HG02970 (cell line): ENCODE results near the gene USP8.

Experiments used
- ATAC-seq: cut with Tn5 transposase; IDR thresholded peaks from one replicate; pipeline ENCODE4 v1.9.1; 2021; ENCODE audit warnings: mild to moderate bottlenecking, moderate library complexity, moderate number of reproducible peaks; ENCODE audit not compliant: unreplicated experiment, low FRiP score

The USP8 gene

GRCh38 chr15:50531163-50531562 lies 107.0 kb downstream of the USP8 start:
- no peak for ATAC-seq

- no peak for ATAC-seq
These were observed 107.6 kb downstream of the USP8 start for GRCh38 chr15:50531766-50532165.

- no peak for ATAC-seq
These were observed 118.6 kb downstream of the USP8 start for GRCh38 chr15:50542887-50543210.

GRCh38 chr15:50543556-50543955 lies 119.4 kb downstream of the USP8 start:
- ATAC-seq, result no peak

GRCh38 chr15:50544368-50544767 lies 120.2 kb downstream of the USP8 start:
- ATAC-seq, result no peak

- ATAC-seq, result no peak
These were observed 122.4 kb downstream of the USP8 start, which contains the start of gene USP50 for GRCh38 chr15:50546566-50546965. Gene USP50, minus strand, starts transcription at chr15:50546666. Its CDS starts 141 bp downstream, at chr15:50546525.

- ATAC-seq, result no peak
These were observed 125.1 kb downstream of the USP8 start for GRCh38 chr15:50549326-50549725.

GRCh38 chr15:50552238-50552637 lies 128.0 kb downstream of the USP8 start:
- ATAC-seq, result no peak

GRCh38 chr15:50556642-50557371 lies 132.6 kb downstream of the USP8 start:
- ATAC-seq, result no peak

GRCh38 chr15:50558012-50558411 lies 133.8 kb downstream of the USP8 start:
- ATAC-seq, result no peak

GRCh38 chr15:50562735-50563640 lies 138.8 kb downstream of the USP8 start:
- no peak for ATAC-seq

GRCh38 chr15:50563756-50564155 lies 139.6 kb downstream of the USP8 start:
- no peak for ATAC-seq
